GM12875 (cell line): ENCODE data around the gene EEF2K.
"Not testable (repeated sequence)": the region's sequence is repeated elsewhere in the genome, so short reads cannot be mapped to it uniquely, and the experiment has no call there.

Experiments
- H3K4me3 ChIP-seq: one replicate; pipeline ENCODE4 v1.5.1; 2011; ENCODE audit warnings: low read depth, low read length, control low read depth
- CTCF ChIP-seq: IDR thresholded peaks from 2 replicates; pipeline ENCODE4 v1.5.1; 2011; ENCODE audit warnings: low read depth, mild to moderate bottlenecking, control low read depth, inconsistent platforms, low read length, moderate library complexity, borderline replicate concordance; ENCODE audit not compliant: insufficient read depth

EEF2K gene

GRCh38 chr16:22194707-22195444 lies 11.2 kb upstream of the EEF2K start:
- no peak for TF ChIP-seq CTCF
- no peak overlapping the region for H3K4me3 ChIP-seq

GRCh38 chr16:22195445-22195694 lies 10.7 kb upstream of the EEF2K start:
- H3K4me3 ChIP-seq = no peak overlapping the region
- TF ChIP-seq CTCF = no peak

- peak; percentile 87 for TF ChIP-seq CTCF
- peak overlapping the region; percentile 17 for H3K4me3 ChIP-seq
These were observed 10.2 kb upstream of the EEF2K start for GRCh38 chr16:22195695-22196558.

- not testable (repeated sequence) for H3K4me3 ChIP-seq
These were observed 9.4 kb upstream of the EEF2K start for GRCh38 chr16:22196559-22197168.

- no peak overlapping the region for H3K4me3 ChIP-seq
- no peak for TF ChIP-seq CTCF
These were observed 7.4 kb upstream of the EEF2K start for GRCh38 chr16:22198547-22199293.

- TF ChIP-seq CTCF = no peak
- H3K4me3 ChIP-seq = no peak overlapping the region
These were observed 3.8 kb upstream of the EEF2K start for GRCh38 chr16:22202261-22202637.

- no peak for TF ChIP-seq CTCF
- H3K4me3 ChIP-seq = no peak overlapping the region
These were observed 3.0 kb upstream of the EEF2K start for GRCh38 chr16:22203091-22203490.
